Dermis microvascular lymphatic vessel endothelial cell (primary cell): ENCODE results near the gene IDH2. TPM values are rescaled to one million over a fixed set of nuclear protein-coding genes. Genes with fewer than 3 reads are reported as not detected.
"Not testable (repeated sequence)": the region's sequence is repeated elsewhere in the genome, so short reads cannot be mapped to it uniquely, and the experiment has no call there.

ENCODE experiments used
- DNase-seq, 2 donors: peaks; one replicate each; pipeline versions ENCODE4 v3.0.0 to v3.0.0-alpha.2; 2010; ENCODE audit warnings: low read depth in 2 of 2
- total RNA-seq: library from RNA; depleted of rRNA; stranded (reverse); fragments of >200 nt; gene quantifications from 2 replicates; pipeline ENCODE4 v1.2.1, GENCODE V29; 2014

IDH2 gene
- 103 and 113 TPM in 2 replicates for total RNA-seq

- DNase-seq = peak; percentile 46 to 86
Observed at GRCh38 chr15:90101969-90102890, at the start of gene IDH2. IDH2 (minus strand) TSS chr15:90102468; CDS start chr15:90102390, 78 bp downstream.

- not testable (repeated sequence) for DNase-seq
Observed at GRCh38 chr15:90150551-90150950, 48.3 kb upstream of the IDH2 start.

GRCh38 chr15:90149609-90150340 lies 47.5 kb upstream of the IDH2 start:
- DNase-seq = no peak

GRCh38 chr15:90146198-90146761 lies 44.0 kb upstream of the IDH2 start:
- not testable (repeated sequence) for DNase-seq

- DNase-seq = no peak
Observed at GRCh38 chr15:90145761-90146160, 43.5 kb upstream of the IDH2 start.

- no peak for DNase-seq
Observed at GRCh38 chr15:90145259-90145658, 43.0 kb upstream of the IDH2 start.

- DNase-seq = peak in 1 of 2 donors; percentile 58
Observed at GRCh38 chr15:90143166-90143655, 40.9 kb upstream of the IDH2 start.

GRCh38 chr15:90142216-90143165 lies 40.2 kb upstream of the IDH2 start:
- DNase-seq = no peak

- DNase-seq = peak in 1 of 2 donors; percentile 60
Observed at GRCh38 chr15:90141646-90142045, 39.4 kb upstream of the IDH2 start.

GRCh38 chr15:90139549-90139948 lies 37.3 kb upstream of the IDH2 start:
- DNase-seq = not testable (repeated sequence)

GRCh38 chr15:90138071-90138833 lies 36.0 kb upstream of the IDH2 start:
- no peak for DNase-seq

- DNase-seq = no peak
Observed at GRCh38 chr15:90132437-90132836, 30.2 kb upstream of the IDH2 start.

- DNase-seq = no peak
Observed at GRCh38 chr15:90131848-90132247, 29.6 kb upstream of the IDH2 start.

- DNase-seq = no peak
Observed at GRCh38 chr15:90130291-90130690, 28.0 kb upstream of the IDH2 start.

GRCh38 chr15:90126596-90127435 lies 24.5 kb upstream of the IDH2 start:
- no peak for DNase-seq

- DNase-seq = no peak
Observed at GRCh38 chr15:90126022-90126421, 23.8 kb upstream of the IDH2 start.

- DNase-seq = no peak
Observed at GRCh38 chr15:90124507-90124906, 22.2 kb upstream of the IDH2 start.

- DNase-seq = no peak
Observed at GRCh38 chr15:90121086-90121485, 18.8 kb upstream of the IDH2 start.

- DNase-seq = no peak
Observed at GRCh38 chr15:90119367-90119766, 17.1 kb upstream of the IDH2 start.
